ENCODE data around the gene COMTD1. TPM values are rescaled to one million over a fixed set of nuclear protein-coding genes. Genes with fewer than 3 reads are reported as not detected.
A peak's percentile ranks its signal among the peaks of the same experiment; 100 is the strongest.

The COMTD1 gene
- total RNA-seq, 6 experiments from 2014 or later: 14.3 to 88.7 (median 22.1) TPM

GRCh38 chr10:75244487-75245353 is 9.0 kb upstream of the COMTD1 start:
- ATAC-seq (peak; percentile 72 to 84 (median 78)), DNase-seq (peak in 1 of 3 donors; percentile 63)
- H3K4me3 ChIP-seq: no peak overlapping the region
- peak overlapping the region in 2 of 3 donors; percentile 54 to 57 for H3K27ac ChIP-seq
- H3K4me1 ChIP-seq: peaks cover 0 to 23% (median 9%) of the 10 kb centered on the region in 4 donors
- H3K27me3 ChIP-seq: no peaks in the 10 kb centered on the region
- no peaks in the 10 kb centered on the region for H3K9me3 ChIP-seq
- TF ChIP-seq CTCF (IDR thresholded peaks at IDR 0.05): no peak
- no peak for TF ChIP-seq POLR2A (IDR thresholded peaks at IDR 0.05)
- intact Hi-C loops (cut with DNase I): no loop called here
- WGBS (ENCODE audit: insufficient coverage, low coverage, low lambda C conversion rate, missing lambda C conversion rate): 83% methylated on average over 1 of the region's 8 CpGs
- no peaks in the 10 kb centered on the region for H3K36me3 ChIP-seq

- Histone ChIP-seq H3K27me3 (no peaks in the 10 kb centered on the region), H3K36me3 (no peaks in the 10 kb centered on the region), H3K27ac (no peak overlapping the region), H3K4me3 (no peak overlapping the region), H3K9me3 (no peaks in the 10 kb centered on the region), H3K4me1 (peaks cover 0 to 23% (median 9%) of the 10 kb centered on the region in 4 donors)
- ATAC-seq (no peak), DNase-seq (no peak)
- WGBS (ENCODE audit: insufficient coverage, low coverage, low lambda C conversion rate, missing lambda C conversion rate): 70% methylated on average over 3 of the region's 10 CpGs
- intact Hi-C loops (cut with DNase I): no loop called here
- TF ChIP-seq CTCF (IDR thresholded peaks at IDR 0.05) (no peak), POLR2A (IDR thresholded peaks at IDR 0.05) (no peak)
Measured at GRCh38 chr10:75243426-75243825, 7.7 kb upstream of the COMTD1 start.

- no peak for DNase-seq
- no peak for ATAC-seq
- H3K27ac ChIP-seq: no peak overlapping the region
- TF ChIP-seq CTCF (IDR thresholded peaks at IDR 0.05): no peak
- H3K36me3 ChIP-seq: no peaks in the 10 kb centered on the region
- intact Hi-C loops (cut with DNase I): no loop called here
- H3K4me1 ChIP-seq: peaks cover 0 to 30% (median 9%) of the 10 kb centered on the region in 4 donors
- H3K27me3 ChIP-seq: no peaks in the 10 kb centered on the region
- H3K4me3 ChIP-seq: no peak overlapping the region
- no peaks in the 10 kb centered on the region for H3K9me3 ChIP-seq
- 77% methylated on average over 2 of the region's 12 CpGs for WGBS (ENCODE audit: insufficient coverage, low coverage, low lambda C conversion rate, missing lambda C conversion rate)
Measured at GRCh38 chr10:75240329-75241076, 4.7 kb upstream of the COMTD1 start.

GRCh38 chr10:75239096-75239790 is 3.5 kb upstream of the COMTD1 start:
- Histone ChIP-seq H3K27ac (no peak overlapping the region), H3K4me3 (no peak overlapping the region), H3K36me3 (no peaks in the 10 kb centered on the region), H3K27me3 (no peaks in the 10 kb centered on the region), H3K9me3 (no peaks in the 10 kb centered on the region), H3K4me1 (peaks cover 0 to 19% (median 5%) of the 10 kb centered on the region in 4 donors)
- intact Hi-C loops (cut with DNase I): loop anchor here (10.0 kb wide), 2 partner anchors 54 to 134 kb away; a partner anchor contains a TSS
- WGBS (ENCODE audit: insufficient coverage, low coverage, low lambda C conversion rate, missing lambda C conversion rate): 87% methylated on average over 8 of the region's 11 CpGs
- DNase-seq (no peak), ATAC-seq (no peak)
- no peak for TF ChIP-seq POLR2A (IDR thresholded peaks at IDR 0.05)
- TF ChIP-seq CTCF (IDR thresholded peaks at IDR 0.05): no peak

All from right lobe of liver (tissue), 6 donors.